Stimulated activated CD4-positive, alpha-beta T cell treated with anti-CD3 and anti-CD28 coated beads, Interleukin-12 subunit alpha, Interleukin-12 subunit beta, amount 100 ng/mL, for 48 hours (primary cell): ENCODE data around the gene ISOC2.

Source experiments
- DNase-seq, 3 donors: peaks; one replicate each; pipeline ENCODE4 v3.0.0-alpha.2; 2020; ENCODE audit warnings: low read depth in 2 of 3, low spot score in 1 of 3

The ISOC2 gene

DNA sequence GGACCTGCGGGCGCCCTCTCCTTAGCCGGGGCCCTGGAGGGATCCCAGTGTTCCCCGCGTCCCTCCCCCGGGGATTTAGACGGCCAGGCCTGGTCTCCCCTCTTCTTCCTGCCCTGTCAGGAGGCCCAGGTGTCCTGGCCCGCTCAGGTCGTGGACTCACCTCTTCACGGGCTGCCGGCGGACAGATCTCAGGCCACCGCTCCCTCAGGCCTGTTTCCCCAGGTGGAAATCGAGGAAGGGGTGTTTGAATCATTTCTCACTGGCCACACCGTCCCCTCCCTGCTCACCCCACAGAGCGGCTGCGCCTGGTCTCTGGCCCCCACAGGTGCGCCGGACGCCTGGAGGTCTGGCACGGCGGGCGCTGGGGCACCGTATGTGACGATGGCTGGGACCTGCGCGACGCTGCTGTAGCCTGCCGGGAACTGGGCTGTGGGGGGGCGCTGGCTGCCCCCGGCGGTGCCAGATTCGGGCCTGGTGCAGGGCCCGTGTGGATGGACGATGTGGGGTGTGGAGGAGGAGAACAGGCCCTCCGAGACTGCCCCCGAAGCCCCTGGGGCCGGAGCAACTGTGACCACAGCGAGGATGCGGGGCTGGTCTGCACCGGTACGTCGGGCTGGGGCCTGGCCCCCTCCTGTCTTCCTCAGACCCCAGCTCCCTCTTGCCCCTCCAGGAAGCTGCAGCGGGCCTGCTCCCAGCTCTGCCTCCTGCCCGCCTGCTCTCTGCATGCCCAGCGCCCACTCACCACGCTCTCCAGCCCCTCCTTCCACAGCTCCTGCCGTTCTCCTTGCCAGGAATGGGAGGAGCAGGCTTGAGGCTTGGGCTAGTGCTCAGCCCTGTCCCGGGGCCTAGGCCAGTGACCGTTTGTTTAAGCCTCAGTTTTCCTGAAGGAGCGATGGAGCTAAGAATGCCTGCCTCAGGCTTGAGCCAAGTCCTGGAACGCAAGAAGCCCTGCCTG, 29.3 kb upstream of the ISOC2 start:
- no peak for DNase-seq

DNA sequence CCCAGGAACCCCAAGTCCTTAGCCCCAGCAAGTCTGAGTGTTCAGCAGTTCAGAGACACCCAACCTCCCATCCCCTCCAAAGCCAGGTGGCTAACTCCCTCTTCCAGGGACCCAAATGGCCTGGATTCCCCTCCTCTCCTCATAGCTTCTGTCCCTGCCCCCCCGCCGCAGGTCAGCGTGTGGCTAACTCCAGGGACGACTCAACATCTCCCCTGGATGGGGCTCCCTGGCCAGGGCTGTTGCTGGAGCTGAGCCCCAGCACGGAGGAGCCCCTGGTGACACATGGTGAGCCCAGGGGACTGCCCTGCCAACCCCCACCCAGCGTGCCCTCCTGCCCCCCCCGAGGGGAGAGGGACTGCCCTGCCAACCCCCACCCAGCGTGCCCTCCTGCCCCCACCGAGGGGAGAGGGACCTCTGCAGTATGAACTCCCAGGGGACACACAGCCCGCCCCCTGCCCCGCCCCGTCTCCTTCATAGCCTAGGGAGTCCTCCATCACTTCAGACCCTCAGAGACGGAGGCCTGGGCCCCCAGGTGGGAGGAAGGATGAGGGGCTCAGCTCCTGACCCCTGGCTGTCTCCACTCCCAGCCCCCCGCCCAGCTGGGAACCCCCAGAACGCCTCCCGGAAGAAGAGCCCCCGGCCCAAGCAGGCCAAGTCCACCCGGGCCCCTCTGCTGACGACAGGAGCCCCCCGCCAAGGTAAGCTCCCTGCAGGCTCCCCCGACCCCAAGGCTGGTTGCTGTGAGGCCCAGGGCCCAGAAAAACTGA, 28.5 kb upstream of the ISOC2 start:
- DNase-seq, result no peak

DNA sequence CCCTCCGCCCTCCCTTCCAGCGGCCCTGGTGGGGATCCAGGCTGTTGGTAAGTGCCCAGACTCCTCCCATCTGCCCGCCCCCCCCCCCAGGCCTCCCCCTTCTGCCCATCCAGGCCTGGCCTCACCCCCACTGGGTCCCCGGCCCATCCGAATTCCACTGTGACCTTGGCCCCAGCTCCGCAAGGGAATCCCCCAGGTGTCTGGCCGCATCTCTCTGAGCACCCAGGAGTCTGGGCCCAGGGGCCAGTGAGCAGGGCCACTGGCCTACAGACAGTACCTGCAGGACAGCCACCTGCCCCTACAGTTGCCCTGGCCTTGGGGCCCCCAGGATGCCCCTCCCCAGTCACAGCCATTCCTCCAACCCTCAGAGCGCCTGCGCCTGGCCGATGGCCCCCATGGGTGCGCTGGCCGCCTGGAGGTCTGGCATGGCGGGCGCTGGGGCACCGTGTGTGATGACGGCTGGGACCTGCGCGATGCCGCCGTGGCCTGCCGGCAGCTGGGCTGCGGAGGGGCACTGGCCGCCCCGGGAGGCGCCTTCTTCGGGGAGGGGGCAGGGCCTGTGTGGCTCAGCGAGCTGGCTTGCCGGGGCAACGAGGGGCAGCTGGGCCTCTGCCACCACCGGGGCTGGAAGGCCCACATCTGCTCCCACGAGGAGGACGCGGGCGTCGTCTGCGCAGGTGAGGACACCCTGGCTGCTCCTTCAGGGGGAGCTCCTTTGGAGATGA, 27.7 kb upstream of the ISOC2 start:
- DNase-seq, result no peak

DNA sequence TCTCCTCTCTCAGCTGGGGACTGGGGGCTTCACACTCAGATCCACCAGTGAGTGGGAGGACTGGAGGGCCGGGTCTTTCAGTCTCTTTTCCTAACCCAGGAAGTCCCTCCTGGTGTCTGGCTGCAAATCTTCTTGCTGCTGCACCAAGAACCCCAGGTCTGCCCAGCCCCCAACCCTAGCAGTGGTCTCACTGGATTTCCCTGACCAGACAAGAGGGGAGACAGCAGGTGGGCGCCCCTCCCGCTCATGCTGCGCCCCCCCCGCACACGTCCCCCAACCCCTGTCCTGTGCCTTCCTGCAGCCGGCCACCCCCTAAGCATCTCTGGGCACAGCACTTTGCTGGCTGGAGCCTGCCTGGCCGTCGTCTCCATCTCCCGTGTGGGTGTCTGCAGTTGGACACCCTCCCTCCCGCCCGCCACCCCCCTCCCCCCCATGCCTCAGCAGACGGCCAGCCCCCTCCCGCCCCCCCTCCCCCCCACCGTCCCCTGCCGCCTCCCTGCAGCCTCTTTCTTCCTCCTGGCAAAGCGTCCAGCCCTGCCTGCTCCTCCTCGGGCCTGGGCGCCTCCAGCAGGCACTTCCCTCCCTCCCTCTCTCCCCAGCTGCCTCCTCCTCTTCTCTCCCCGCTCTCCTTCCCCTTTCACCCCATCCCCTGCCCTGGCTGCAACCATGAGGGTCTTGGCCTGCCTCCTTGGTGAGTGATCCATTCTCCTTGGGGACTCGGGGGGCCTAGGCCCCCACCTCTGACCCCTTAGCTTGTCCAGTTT, 26.7 kb upstream of the ISOC2 start, which contains the start of gene SSC5D:
Gene SSC5D, plus strand, starts transcription at position 513 of the 764 bp plus-strand sequence. Its CDS starts 154 bp downstream, at position 667.
- no peak for DNase-seq

DNA sequence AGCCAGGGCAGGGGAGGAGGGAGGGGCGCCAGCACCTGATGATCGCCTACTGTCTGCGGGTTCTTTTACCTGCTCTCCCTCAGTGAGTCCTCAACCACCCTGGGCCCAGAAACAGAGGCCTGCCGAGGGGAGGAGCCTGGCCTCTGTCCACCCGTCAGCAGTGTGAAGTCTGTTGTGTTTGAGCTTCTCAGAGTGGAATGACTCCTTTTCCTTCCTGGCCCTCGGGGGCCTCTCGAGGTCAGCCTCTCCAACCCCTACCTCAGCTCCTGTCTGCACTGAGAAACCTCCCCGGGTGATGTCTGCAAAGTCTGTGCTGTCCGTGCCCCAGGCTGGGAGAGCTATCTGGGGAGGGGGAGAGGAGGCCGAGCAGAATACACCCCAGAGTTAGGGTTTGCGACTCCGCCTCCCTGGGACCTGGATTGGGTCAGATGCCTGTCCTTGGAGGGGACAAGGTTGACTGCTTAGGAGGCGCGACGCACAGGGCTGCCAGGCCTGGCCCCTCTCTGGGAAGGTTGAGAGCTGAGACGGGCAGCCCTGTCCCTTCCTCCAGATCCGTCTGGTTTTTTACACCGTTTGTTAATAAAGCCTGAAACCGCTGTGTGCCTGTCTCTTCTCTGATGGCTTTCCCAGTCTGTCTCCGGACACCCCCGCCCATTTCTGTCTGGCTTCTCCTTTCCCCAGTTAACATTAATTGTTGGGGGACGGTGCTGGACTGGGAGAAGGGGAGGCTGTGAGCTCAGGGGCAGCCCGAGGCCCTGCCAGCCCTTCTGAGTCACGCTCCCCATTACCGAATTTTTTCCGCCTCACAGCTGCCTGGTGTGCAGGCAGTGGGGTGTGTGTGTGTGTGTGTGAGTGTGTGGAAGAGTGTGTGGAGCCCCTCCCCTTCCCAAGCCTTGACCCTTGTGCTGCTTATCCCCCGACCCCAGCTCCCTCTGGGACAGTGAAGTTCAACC, 25.8 kb upstream of the ISOC2 start:
- peak; percentile 44 to 65 (median 54) for DNase-seq

DNA sequence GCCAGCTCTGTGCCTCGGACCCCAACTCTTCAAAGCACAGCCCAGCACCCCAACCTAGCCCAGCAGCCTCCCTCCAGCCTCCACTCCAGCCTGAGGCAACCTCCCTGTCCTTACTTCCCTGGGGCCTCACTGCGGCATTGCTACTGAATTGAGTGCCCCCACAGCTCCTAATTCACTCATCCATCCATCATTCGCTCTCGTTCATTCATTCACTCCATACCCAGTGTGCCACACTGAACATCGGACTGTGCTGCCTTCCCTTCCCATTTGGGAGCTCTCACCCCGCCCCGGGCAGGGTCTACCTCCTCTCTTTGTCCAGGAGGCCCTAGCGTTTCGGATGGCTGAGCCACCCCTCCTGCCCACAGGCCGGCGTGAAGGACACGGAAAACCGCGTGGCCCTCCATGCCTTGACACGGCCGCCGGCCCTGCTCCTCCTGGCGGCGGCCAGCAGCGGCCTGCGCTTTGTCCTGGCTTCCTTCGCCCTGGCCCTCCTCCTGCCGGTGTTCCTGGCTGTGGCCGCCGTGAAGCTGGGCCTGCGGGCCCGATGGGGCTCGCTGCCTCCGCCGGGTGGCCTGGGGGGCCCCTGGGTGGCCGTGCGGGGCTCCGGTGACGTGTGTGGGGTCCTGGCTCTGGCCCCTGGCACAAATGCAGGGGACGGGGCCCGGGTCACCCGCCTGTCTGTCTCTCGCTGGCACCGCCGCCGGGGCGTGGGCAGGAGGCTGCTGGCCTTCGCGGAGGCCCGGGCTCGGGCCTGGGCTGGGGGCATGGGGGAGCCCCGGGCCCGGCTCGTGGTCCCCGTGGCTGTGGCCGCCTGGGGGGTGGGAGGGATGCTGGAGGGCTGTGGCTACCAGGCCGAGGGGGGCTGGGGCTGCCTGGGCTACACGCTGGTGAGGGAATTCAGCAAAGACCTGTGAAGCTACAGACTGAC, 24.9 kb upstream of the ISOC2 start:
- no peak for DNase-seq

DNA sequence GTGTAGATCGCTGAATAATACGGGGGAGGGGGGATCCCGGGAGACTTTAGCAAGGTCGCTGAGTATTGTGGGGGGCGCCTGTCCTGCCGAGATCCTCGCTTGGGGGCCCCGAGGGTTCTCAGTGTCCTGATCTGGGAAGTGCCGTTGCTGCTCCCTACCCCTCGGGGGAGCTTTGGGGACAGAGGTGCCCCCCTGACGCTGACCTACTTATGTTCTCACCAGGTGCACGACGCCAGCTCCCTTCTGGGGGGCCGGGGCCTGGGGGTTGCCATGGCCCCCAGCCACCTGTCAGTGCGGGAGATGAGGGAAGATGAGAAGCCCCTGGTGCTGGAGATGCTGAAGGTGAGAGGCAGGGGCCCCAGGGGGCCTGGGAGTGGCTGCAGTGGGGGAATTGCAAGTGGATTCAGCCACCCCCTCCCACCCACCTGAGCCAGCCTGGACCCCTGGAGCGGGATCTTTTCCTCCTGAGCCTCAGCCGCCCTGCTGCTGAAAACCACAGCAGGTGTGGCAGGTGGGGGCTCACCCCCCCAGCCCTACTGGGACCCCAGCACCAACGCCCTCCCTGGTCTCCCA, 24.1 kb upstream of the ISOC2 start:
- no peak for DNase-seq

DNA sequence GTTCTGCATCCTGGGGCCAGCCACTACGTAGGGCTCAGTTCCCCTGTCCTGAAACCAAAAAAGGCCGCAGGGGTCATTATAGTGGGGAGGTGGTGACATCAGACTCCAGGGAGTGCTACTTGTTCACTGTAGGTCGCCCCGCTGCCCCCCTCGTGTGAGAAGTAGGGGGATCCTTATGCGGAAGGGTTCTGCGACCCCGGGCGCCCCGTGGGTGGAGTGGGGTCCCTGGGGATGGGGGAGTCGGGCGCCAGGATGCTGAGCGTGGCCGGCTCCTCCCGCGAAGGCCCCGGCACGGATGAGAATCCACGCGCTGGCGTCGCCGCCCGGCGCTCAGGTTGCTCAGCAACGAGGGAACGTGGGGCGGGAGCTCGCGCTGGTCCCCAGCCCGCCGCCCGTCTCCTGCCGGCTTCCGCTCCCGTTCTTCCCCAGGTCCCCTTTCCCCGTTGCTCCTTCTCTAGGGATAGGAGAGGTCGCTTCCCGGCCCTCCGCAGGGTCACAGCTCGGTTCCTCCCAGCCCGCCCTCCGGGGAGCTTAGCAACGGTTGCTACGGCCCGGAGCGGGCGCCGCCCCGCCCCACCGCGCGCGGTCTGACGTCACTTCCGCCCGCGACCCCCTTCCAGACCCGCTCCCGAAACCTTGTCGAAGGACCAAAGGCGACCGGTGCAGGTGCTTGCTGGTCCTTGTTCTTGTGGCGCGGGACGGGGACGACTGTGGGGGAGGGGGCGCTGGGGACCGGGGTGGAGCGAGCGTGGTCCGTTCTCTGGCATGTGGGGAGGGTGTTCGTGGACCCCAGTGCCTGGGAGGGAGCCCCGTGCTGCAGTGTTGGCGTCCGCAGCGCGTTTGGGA, 23.4 kb upstream of the ISOC2 start, which contains the start of gene NAT14:
Gene NAT14, plus strand, starts transcription at position 596 of the 846 bp plus-strand sequence. CDS start 521 bp downstream, outside the sequence.
- peak; percentile 21 to 64 (median 52) for DNase-seq

DNA sequence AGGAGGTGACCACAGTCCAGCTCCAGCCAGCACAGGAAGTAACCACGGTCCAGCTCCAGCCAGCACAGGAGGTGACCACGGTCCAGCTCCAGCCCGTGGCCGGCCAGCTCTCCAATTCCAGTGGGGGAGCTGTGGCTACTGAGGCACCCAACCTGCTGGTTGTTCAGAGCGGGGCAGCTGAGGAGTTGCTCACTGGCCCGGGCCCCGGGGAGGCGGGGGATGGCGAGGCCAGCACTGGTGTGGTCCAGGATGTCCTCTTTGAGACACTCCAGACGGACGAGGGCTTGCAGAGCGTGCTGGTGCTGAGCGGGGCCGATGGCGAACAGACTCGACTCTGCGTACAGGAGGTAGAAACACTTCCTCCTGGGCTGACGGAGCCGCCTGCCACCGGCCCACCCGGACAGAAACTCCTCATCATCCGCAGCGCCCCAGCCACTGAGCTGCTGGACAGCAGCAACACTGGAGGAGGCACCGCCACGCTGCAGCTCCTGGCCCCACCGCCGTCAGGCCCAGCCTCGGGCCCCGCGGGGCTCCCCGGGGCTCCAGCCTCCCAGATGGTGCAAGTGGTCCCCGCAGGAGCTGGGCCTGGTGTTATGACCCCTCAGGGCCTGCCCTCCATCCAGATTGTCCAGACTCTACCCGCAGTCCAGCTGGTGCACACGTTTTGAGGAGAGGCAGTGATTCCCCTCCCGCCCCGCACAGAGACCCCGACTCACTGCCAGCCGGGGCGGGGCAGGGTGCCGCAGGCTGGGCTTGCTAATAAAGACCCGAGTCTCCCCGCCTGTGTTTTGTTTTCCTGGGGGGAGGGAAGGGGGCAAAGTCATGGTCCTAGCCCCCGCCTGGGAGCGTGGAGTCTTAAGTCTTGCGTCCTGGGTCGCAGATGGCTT, 22.5 kb upstream of the ISOC2 start:
- DNase-seq, result no peak

DNA sequence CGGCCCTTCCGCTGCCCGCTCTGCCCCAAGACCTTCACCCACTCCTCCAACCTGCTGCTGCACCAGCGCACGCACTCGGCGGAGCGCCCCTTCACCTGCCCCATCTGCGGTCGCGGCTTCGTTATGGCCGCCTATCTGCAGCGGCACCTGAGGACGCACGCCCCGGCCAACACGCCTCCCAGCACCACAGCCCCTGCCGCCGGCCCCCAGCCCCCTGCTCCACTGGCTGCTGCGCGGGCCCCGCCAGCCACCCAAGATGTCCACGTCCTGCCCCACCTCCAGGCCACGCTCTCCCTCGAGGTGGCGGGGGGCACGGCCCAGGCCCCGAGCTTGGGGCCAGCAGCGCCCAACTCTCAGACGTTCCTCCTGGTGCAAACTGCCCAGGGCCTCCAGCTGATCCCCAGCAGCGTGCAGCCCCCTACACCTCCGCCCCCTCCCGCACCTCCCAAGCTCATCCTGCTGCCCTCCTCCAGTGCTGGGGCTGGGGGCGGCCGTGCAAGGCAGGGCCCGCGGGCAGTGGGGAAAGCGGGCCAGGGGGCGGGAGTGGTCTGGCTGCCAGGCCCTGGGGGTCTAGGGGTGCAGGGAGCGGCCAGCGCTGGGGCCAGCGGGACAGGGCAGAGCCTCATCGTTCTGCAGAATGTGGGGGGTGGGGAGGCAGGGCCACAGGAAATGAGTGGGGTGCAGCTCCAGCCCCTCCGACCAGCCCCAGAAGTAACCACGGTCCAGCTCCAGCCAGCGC, 21.7 kb upstream of the ISOC2 start:
- DNase-seq, result no peak

DNA sequence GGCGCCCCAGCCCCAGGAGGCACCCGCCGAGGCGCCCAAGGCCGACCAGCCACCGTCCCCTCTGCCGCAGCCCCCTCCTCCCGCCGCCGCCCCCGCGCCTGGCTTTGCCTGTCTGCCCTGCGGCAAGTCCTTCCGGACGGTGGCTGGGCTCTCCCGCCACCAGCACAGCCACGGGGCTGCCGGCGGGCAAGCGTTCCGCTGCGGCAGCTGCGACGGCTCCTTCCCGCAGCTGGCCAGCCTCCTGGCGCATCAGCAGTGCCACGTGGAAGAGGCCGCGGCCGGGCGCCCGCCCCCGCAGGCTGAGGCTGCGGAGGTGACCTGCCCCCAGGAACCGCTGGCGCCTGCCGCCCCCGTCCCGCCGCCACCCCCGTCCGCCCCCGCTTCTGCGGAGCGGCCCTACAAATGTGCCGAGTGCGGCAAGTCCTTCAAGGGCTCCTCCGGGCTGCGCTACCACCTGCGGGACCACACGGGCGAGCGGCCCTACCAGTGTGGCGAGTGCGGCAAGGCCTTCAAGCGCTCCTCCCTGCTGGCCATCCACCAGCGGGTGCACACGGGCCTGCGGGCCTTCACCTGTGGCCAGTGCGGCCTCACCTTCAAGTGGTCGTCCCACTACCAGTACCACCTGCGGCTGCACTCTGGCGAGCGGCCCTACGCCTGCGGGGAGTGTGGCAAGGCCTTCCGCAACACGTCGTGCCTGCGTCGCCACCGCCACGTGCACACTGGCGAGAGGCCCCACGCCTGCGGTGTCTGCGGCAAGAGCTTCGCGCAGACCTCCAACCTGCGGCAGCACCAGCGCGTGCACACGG, 20.9 kb upstream of the ISOC2 start:
- no peak for DNase-seq

DNA sequence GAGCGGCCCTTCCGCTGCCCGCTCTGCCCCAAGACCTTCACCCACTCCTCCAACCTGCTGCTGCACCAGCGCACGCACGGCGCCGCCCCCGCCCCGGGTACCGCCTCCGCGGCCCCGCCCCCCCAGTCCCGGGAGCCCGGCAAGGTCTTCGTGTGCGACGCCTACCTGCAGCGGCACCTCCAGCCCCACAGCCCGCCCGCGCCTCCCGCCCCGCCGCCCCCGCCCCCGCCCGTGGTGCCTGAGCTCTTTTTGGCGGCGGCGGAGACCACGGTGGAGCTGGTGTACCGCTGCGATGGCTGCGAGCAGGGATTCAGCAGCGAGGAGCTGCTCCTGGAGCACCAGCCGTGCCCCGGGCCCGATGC, 20.3 kb upstream of the ISOC2 start:
- DNase-seq, result no peak

DNA sequence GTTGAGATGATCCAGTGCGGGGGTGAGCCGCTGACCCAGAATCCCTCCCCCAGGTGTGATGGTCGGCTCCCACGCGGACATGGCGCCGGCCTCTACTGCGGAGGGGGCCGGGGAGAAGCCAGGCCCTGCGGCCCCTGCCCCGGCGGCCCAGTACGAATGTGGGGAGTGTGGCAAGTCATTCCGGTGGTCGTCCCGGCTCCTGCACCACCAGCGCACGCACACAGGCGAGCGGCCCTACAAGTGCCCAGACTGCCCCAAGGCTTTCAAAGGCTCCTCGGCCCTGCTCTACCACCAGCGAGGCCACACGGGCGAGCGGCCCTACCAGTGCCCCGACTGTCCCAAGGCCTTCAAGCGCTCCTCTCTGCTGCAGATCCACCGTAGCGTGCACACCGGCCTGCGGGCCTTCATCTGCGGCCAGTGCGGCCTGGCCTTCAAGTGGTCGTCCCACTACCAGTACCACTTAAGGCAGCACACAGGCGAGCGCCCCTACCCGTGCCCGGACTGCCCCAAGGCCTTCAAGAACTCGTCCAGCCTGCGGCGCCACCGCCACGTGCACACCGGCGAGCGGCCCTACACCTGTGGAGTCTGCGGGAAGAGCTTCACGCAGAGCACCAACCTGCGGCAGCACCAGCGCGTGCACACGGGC, 19.8 kb upstream of the ISOC2 start:
- DNase-seq, result no peak
